Measurements from ENCODE around the gene PRSS33.

PRSS33 gene

GRCh38 chr16:2798723-2799204 lies 11.4 kb upstream of the PRSS33 start:
- DNase-seq (ENCODE audit: low spot score) = no peak

DNA sequence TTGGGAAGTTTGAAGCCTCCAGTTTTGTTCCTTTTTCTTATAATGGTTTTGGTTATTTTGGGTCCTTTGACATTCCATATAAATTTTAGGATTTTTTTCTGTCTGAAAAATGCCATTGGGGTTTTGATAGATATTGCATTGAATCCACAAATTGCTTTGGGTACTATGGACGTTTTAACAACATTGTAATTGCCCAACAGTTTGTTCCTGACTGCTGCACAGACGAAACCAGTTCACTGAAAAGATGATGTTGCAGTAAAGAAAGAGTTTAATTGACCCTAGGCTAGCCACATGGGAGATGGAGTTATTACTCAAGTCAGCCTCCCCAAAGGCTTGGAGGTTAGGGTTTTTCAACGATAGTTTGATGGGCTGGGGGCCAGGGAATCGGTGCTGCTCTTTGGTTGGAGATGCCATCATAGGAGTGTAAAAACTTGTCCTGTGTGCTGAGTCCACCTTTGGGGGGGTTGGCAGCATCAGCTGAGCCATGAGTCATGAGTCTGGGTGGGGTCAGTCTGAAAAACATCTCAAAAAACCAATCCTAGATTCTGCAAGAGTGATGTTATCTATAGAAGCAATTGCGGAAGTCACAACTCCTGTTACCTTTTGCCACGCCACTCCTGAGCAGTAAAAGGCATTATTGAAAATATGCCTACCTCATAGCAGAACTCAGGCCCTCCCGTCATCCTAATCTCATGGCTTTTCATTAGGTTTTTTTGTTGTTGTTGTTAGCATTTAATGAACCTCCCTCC lies 8.2 kb upstream of the PRSS33 start:
- DNase-seq (ENCODE audit: low spot score) = no peak

DNA sequence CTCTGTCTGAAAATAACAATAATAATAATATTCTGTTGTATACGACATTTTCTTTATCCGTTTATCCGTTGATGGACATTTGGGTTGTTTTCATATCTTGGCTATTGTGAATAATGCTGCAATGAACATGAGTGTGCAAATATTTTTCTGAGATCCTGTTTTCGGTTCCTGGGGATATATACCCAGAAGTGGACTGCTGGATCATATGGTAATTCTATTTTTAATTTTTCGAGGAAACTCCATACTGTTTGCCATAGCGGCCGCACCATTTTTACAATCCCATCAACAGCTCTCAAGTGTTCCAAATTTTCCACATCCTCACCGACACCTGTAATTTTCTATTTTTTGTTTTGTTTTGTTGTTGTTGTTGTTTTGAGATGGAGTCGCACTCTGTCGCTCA lies 5.6 kb upstream of the PRSS33 start:
- no peak for DNase-seq (ENCODE audit: low spot score)

DNA sequence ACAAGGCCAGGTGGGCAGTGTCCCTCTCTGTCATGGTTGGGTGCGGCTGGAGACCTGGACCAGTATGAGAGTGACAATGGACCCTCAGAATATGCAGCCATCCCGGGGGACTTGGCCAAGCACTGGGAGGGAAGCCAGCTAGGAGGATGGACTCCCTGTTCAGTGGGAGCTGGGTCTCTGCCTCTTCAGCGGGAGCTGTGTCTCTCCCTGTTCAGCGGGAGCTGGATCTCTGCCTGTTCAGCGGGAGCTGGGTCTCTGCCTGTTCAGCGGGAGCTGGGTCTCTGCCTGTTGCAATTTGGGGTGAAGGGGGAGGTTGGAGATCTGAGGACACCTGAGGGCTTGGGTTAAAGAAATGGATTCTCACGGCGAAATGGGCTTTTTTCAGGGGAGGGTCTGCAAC lies 3.8 kb upstream of the PRSS33 start:
- no peak for DNase-seq (ENCODE audit: low spot score)

- no peak for DNase-seq (ENCODE audit: low spot score)
These were observed 3.3 kb upstream of the PRSS33 start for GRCh38 chr16:2790631-2791030.

- no peak for DNase-seq (ENCODE audit: low spot score)
These were observed 601 bp upstream of the PRSS33 start for GRCh38 chr16:2787961-2788360.

- DNase-seq (ENCODE audit: low spot score) = no peak
These were observed 571 bp downstream of the PRSS33 start for GRCh38 chr16:2786826-2787151.

GRCh38 chr16:2786061-2786825 lies 1.1 kb downstream of the PRSS33 start:
- no peak for DNase-seq (ENCODE audit: low spot score)

GRCh38 chr16:2785101-2785991 lies 2.0 kb downstream of the PRSS33 start:
- DNase-seq (ENCODE audit: low spot score) = no peak

DNA sequence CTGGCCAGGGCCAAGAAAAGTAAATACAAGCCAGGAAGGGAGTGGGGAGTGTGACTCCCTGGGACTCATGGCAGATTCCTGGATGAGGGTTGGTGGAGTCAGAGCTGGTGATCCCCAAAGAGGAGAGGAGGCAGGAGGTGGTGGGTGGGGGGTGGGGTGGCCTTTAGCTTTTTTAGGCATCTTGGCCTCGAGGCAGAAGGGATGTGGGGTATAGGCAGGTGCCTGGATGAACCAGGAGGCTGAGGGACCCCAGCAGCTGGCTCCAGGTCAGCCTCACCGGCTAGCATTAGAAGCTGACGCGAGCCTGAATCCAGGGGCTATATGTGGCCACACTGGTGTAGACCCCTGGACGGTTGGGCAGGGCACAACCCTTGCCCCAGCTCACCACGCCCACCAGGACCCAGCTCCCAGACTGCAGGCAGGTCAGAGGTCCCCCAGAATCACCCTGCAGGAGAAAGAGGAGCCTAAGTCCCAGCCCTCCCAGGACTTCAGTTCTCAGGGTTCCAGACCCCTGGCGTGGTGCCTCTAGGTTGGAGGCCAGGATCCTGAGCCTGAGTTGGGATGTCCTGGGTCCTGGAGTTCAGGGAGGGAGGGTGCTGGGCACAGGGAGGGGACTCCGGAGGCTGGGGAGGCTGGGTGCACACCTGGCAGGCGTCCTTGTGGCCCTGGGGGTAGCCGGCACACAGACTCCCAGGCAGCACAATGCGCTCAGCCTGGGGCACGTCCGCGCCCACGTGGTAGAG lies 2.8 kb downstream of the PRSS33 start:
- DNase-seq (ENCODE audit: low spot score) = no peak

- DNase-seq (ENCODE audit: low spot score) = no peak
These were observed 3.6 kb downstream of the PRSS33 start for GRCh38 chr16:2783581-2784357.

GRCh38 chr16:2782583-2783351 lies 4.6 kb downstream of the PRSS33 start:
- no peak for DNase-seq (ENCODE audit: low spot score)

- no peak for DNase-seq (ENCODE audit: low spot score)
These were observed 7.1 kb downstream of the PRSS33 start for GRCh38 chr16:2779978-2780898.

DNA sequence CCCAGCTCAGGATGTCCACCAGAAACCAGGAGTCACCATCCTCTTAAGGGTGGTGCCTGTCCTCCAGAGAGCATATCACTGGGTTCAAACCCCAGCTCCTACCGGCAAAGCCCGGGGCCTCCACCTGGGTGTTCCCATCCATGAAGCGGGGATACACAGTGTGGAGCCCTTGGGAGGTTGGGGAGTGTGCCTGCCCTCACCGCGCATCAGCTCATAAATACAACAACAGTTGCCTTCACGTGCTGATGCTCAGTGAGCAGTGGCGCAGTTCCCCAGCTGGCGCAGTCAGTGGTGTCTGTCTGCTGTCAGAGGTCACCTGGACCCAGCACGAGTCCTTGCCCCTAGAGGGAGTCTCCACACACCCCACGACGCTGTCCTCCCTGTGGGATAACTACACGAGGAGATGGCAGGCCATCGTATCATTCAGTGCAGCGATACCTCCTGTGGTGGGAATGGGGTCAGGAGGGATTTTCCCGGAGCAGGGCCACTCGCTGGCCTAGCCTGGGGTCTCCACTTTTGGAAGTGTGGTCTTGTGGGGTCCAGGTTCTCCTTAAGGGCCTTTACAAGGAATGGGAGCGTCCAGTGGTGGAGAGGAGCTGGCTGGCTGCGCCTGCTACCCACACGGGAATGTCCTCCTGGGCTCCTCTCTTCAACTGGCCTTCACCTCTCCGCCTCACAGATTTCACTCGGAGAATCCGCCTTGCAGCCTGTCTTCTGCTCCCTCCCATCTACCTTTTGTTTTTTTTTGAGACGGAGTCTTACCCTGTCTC lies 8.0 kb downstream of the PRSS33 start:
- DNase-seq (ENCODE audit: low spot score) = no peak

- no peak for DNase-seq (ENCODE audit: low spot score)
These were observed 8.8 kb downstream of the PRSS33 start for GRCh38 chr16:2778630-2778958.

- no peak for DNase-seq (ENCODE audit: low spot score)
These were observed 9.3 kb downstream of the PRSS33 start for GRCh38 chr16:2777903-2778629.

DNA sequence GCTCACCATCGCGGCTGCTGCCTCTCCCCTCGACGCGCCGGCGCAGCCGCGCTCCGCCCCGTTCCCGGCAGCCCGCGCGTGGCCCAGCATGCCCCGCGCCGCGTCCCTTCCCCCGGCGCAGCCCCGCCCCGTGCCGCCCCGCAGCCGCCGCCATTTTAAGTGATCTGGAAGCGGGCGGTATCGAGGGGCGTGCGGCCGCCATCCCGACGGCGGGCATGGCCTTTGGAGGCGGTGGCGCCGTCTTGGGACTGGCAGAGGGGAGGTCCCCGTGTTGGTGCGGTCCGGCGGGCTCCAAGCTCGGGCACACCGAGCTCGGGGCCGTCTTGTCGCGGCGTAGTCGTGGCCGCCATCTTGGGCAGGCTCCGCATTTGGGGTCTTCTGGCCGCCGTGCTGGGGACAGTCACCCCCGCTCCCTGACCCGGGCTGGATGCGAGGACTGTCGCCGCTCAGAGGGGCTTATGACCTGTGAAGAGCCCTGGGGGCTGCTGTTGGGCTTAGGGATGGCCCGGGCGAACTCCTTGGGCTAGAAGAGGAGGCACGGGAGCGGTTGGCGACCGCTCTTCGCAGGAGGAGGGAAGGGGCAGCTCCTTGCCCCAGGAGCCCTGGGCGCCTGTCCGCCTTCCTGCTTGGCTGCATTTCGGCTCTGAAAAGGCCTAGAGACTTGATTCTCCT lies 10.0 kb downstream of the PRSS33 start, which contains the start of gene ELOB:
ELOB (minus strand) TSS at position 50 of the 672 bp plus-strand sequence; CDS start at position 9, 41 bp downstream.
- peak; percentile 88 for DNase-seq (ENCODE audit: low spot score)
